Heart right ventricle (tissue), 16 donors: ENCODE measurements around the gene RPGR. TPM values are rescaled to one million over a fixed set of nuclear protein-coding genes. Genes with fewer than 3 reads are reported as not detected.

Source experiments
- ATAC-seq, 8 donors: fragments of 200-7000 bp; cut with Tn5 transposase; one replicate each; pipeline ENCODE4 v1.9.1; 2020; ENCODE audit warnings: mild to moderate bottlenecking in 8 of 8, moderate library complexity in 8 of 8, moderate number of reproducible peaks in 1 of 8
- DNase-seq, 2 donors: peaks; one replicate each; pipeline ENCODE4 v3.0.0-alpha.2; 2020
- H3K27ac ChIP-seq, 10 donors: fragments of 200-600 bp; sonication (generic) in 2 of 10; one replicate each; pipeline versions ENCODE4 v1.5.0 to v1.8.0; 2020 to 2022; ENCODE audit warnings: mild to moderate bottlenecking in 3 of 10
- H3K27me3 ChIP-seq, 7 donors: fragments of 200-600 bp; one replicate each; pipeline ENCODE4 v1.8.0; 2021 to 2022; ENCODE audit warnings: mild to moderate bottlenecking in 2 of 7
- H3K36me3 ChIP-seq, 9 donors: fragments of 200-600 bp; sonication (generic) in 1 of 9; one replicate each; pipeline versions ENCODE4 v1.5.0 to v1.8.0; 2020 to 2022; ENCODE audit warnings: mild to moderate bottlenecking in 2 of 9
- H3K4me1 ChIP-seq, 9 donors: fragments of 200-600 bp; sonication (generic) in 1 of 9; one replicate each; pipeline versions ENCODE4 v1.5.0 to v1.8.0; 2020 to 2022; ENCODE audit warnings: mild to moderate bottlenecking in 4 of 9
- H3K4me3 ChIP-seq, 10 donors: fragments of 200-600 bp; sonication (generic) in 2 of 10; one replicate each; pipeline versions ENCODE4 v1.5.0 to v1.8.0; 2020 to 2022; ENCODE audit warnings: mild to moderate bottlenecking in 7 of 10, moderate library complexity in 2 of 10
- H3K9me3 ChIP-seq, 11 donors: fragments of 200-600 bp in 10 of 11; sonication (generic) in 2 of 11; one replicate each; pipeline versions ENCODE4 v1.5.0 to v1.8.0; 2013 to 2022; ENCODE audit warnings: mild to moderate bottlenecking in 2 of 11, control low read depth in 1 of 11, moderate library complexity in 1 of 11
- CTCF ChIP-seq, 9 donors: fragments of 200-600 bp; sonication (generic) in 2 of 9; IDR thresholded peaks; one replicate each; pipeline versions ENCODE4 v1.5.0 to v1.8.0; 2021 to 2022; ENCODE audit warnings: antibody characterized with exemption in 9 of 9, mild to moderate bottlenecking in 5 of 9, moderate library complexity in 1 of 9
- WGBS, 2 donors: extraction: QIAGEN DNeasy Blood & Tissue Kit; methylation state at CpG; one replicate each; pipeline ENCODE4 v1.1.7; 2013; ENCODE audit warnings: inconsistent platforms in 1 of 2; 5-methylcytosine and 5-hydroxymethylcytosine counted together
- intact Hi-C, 10 donors: fragments of 100-400 bp; cut with DNase I; formaldehyde crosslinking; loops; one replicate each; pipeline versions ENCODE4 v1.11.1 to v1.14.2; 2022
- polyA plus RNA-seq, 2 donors: library from polyadenylated mRNA; stranded (reverse); fragments of 200-250 nt; gene quantifications; one replicate each; pipeline ENCODE4 v1.2.3, GENCODE V29; 2013
- total RNA-seq, 10 donors: library from RNA; stranded (reverse); fragmentation: NEBNext Ultra II Directional in 3 of 10; extraction: Animal tissue kit (Norgen Biotek cat#: 25700) in 3 of 10; gene quantifications; one replicate each; pipeline versions ENCODE4 v1.2.1 to v1.2.4, GENCODE V29; 2021 to 2023
- donor health status: Arrhythmogenic right ventricular cardiomyopathy.
- donor health status: ischemic (EF 13 %, LVEDD 7.1; RV severe dilation, severe dysfunction).
- donor health status: healthy with polysubstance abuse.
- donor health status: DM: no; HTN: yes; CAD: no.
- donor health status: DM: no; HTN: no; CAD: no.
- donor health status: ischemic (EF 25% LVEDD 6.9; RV normal size, moderate dysfunction).
- donor health status: ischemic (EF 25% LVEDD 5.7; RV mildly dilated, moderate dysfunction).
- donor health status: healthy.
- donor health status: DM: yes; HTN: yes; CAD: no.
- donor health status: Ischemic cardiomyopathy.
- donor health status: ischemic (EF 35%, LVEDD 5.7; RV mildly dilated, moderate dysfunction).
- donor health status: nonischemic (EF 11% LVEDD 7.7; RV severe dilation, severe dysfunction).
- donor health status: DM: yes; HTN: yes; CAD: no.
- donor health status: PGD.
- donor health status: ischemic (EF 29% LVEDD 5.4; RV normal size, mild dysfunction).
- donor health status: nonischemic (EF 23%, LVEDD 6.1; RV moderate dilation, normal function).

Gene RPGR
- total and polyA plus RNA-seq, 12 donors, result 3.8 to 30.3 (median 6.0) TPM

GRCh38 chrX:38287674-38288073, 39.6 kb downstream of the RPGR start:
- Histone ChIP-seq H3K4me3 (no peak overlapping the region), H3K36me3 (peaks cover 0 to 19% (median 0%) of the 10 kb centered on the region in 9 donors), H3K27me3 (peaks cover 0 to 4% (median 0%) of the 10 kb centered on the region in 7 donors), H3K4me1 (no peaks in the 10 kb centered on the region), H3K9me3 (no peaks in the 10 kb centered on the region), H3K27ac (no peak overlapping the region)
- WGBS, 2 donors, result 98 to 99% methylated on average over 5 of the region's 5 CpGs
- intact Hi-C loops, result loop anchor here in 3 of 10 donors (10.0 kb wide), 1 partner anchor 93 kb away; no protein-coding TSS in a partner anchor
- ATAC-seq (no peak), DNase-seq (no peak)
- TF ChIP-seq CTCF (IDR thresholded peaks at IDR 0.05), result no peak

- Histone ChIP-seq H3K27me3 (peaks cover 0 to 3% (median 0%) of the 10 kb centered on the region in 7 donors), H3K9me3 (no peaks in the 10 kb centered on the region), H3K36me3 (peaks cover 0 to 11% (median 0%) of the 10 kb centered on the region in 9 donors), H3K4me3 (no peak overlapping the region), H3K27ac (no peak overlapping the region), H3K4me1 (no peaks in the 10 kb centered on the region)
- DNase-seq (no peak), ATAC-seq (no peak)
- no peak for TF ChIP-seq CTCF (IDR thresholded peaks at IDR 0.05)
- intact Hi-C loops, result loop anchor here in 3 of 10 donors (10.0 kb wide), 1 partner anchor 91 kb away; no protein-coding TSS in a partner anchor
- 93 to 100% methylated on average over 1 of the region's 1 CpG for WGBS, 2 donors
Measured at GRCh38 chrX:38285649-38286048, 41.7 kb downstream of the RPGR start.

GRCh38 chrX:38282049-38282448, 45.3 kb downstream of the RPGR start:
- Histone ChIP-seq H3K4me3 (no peak overlapping the region), H3K4me1 (no peaks in the 10 kb centered on the region), H3K27ac (no peak overlapping the region), H3K27me3 (peaks cover 0 to 7% (median 0%) of the 10 kb centered on the region in 7 donors), H3K9me3 (no peaks in the 10 kb centered on the region), H3K36me3 (no peaks in the 10 kb centered on the region)
- DNase-seq, result peak; percentile 4
- intact Hi-C loops, result loop anchor here in 5 of 10 donors (2.0 to 10.0 kb wide), 3 partner anchors 61 to 90 kb away; partner anchors contain the start of gene SRPX (in 1 of the 5)
- TF ChIP-seq CTCF (IDR thresholded peaks at IDR 0.05), result peak; percentile 16 to 59 (median 35)
- 8 to 20% methylated on average over 1 of the region's 1 CpG for WGBS, 2 donors
- ATAC-seq, result peak in 4 of 8 donors; percentile 44 to 82 (median 60)

GRCh38 chrX:38279188-38279587, 48.1 kb downstream of the RPGR start:
- H3K9me3 ChIP-seq, result no peaks in the 10 kb centered on the region
- ATAC-seq (no peak), DNase-seq (no peak)
- H3K27ac ChIP-seq, result peak overlapping the region in 1 of 10 donors; percentile 16
- WGBS, 2 donors, result 94 to 100% methylated on average over 2 of the region's 2 CpGs
- intact Hi-C loops, result loop anchor here in 2 of 10 donors (10.0 kb wide), 2 partner anchors 74 to 84 kb away; no protein-coding TSS in a partner anchor
- TF ChIP-seq CTCF (IDR thresholded peaks at IDR 0.05), result no peak
- H3K27me3 ChIP-seq, result peaks cover 0 to 14% (median 0%) of the 10 kb centered on the region in 7 donors
- no peak overlapping the region for H3K4me3 ChIP-seq
- no peaks in the 10 kb centered on the region for H3K36me3 ChIP-seq
- no peaks in the 10 kb centered on the region for H3K4me1 ChIP-seq
